Urothelium cell line (cell line): ENCODE measurements around the gene PHACTR4.
A peak's percentile ranks its signal among the peaks of the same experiment; 100 is the strongest.
"Not testable (repeated sequence)": the region's sequence is repeated elsewhere in the genome, so short reads cannot be mapped to it uniquely, and the experiment has no call there.

ENCODE experiments used
- DNase-seq: peaks from one replicate; pipeline ENCODE4 v3.0.0; 2011; ENCODE audit warnings: low spot score, mixed read lengths
- FAIRE-seq: peaks from 2 replicates; lab custom pipeline; 2011; peaks lifted over from hg19 to GRCh38; lab: Jason Lieb, UNC

PHACTR4 gene

GRCh38 chr1:28369371-28370238, at the start of gene PHACTR4:
PHACTR4 (plus strand) TSS chr1:28369740; CDS start chr1:28407448, 37,708 bp downstream.
- DNase-seq = peak; percentile 95
- no peak for FAIRE-seq

- no peak for FAIRE-seq
- DNase-seq = no peak
Observed at GRCh38 chr1:28322194-28322593, 47.3 kb upstream of the PHACTR4 start.

GRCh38 chr1:28323720-28324119, 45.8 kb upstream of the PHACTR4 start:
- FAIRE-seq = no peak
- no peak for DNase-seq

GRCh38 chr1:28326515-28326914, 43.0 kb upstream of the PHACTR4 start:
- DNase-seq (no peak), FAIRE-seq (no peak)

GRCh38 chr1:28326984-28327383, 42.6 kb upstream of the PHACTR4 start:
- DNase-seq (no peak), FAIRE-seq (no peak)

- FAIRE-seq = not testable (repeated sequence)
Observed at GRCh38 chr1:28327431-28327830, 42.1 kb upstream of the PHACTR4 start.

GRCh38 chr1:28328228-28328648, 41.3 kb upstream of the PHACTR4 start:
- FAIRE-seq = no peak
- DNase-seq = no peak

More at GRCh38 chr1:28327431-28327830, 42.1 kb upstream of the PHACTR4 start:
- DNase-seq = not testable (repeated sequence)

GRCh38 chr1:28329395-28330153, 40.0 kb upstream of the PHACTR4 start:
- DNase-seq (no peak), FAIRE-seq (no peak)

- no peak for FAIRE-seq
- DNase-seq = no peak
Observed at GRCh38 chr1:28338897-28339296, 30.6 kb upstream of the PHACTR4 start.

GRCh38 chr1:28339551-28339950, 30.0 kb upstream of the PHACTR4 start:
- no peak for DNase-seq
- no peak for FAIRE-seq

- DNase-seq (no peak), FAIRE-seq (no peak)
Observed at GRCh38 chr1:28340221-28340974, 29.1 kb upstream of the PHACTR4 start.

GRCh38 chr1:28341591-28341990, 27.9 kb upstream of the PHACTR4 start:
- peak; percentile 52 for DNase-seq
- FAIRE-seq = peak; percentile 52

GRCh38 chr1:28343405-28343804, 26.1 kb upstream of the PHACTR4 start:
- DNase-seq (peak; percentile 81), FAIRE-seq (peak; percentile 74)

GRCh38 chr1:28353248-28353810, 16.2 kb upstream of the PHACTR4 start:
- FAIRE-seq, DNase-seq: not testable (repeated sequence)

- FAIRE-seq (no peak), DNase-seq (no peak)
Observed at GRCh38 chr1:28354121-28354520, 15.4 kb upstream of the PHACTR4 start.

- FAIRE-seq (no peak), DNase-seq (no peak)
Observed at GRCh38 chr1:28358716-28359115, 10.8 kb upstream of the PHACTR4 start.

- FAIRE-seq (no peak), DNase-seq (peak; percentile 51)
Observed at GRCh38 chr1:28359592-28360239, 9.8 kb upstream of the PHACTR4 start.

GRCh38 chr1:28364888-28365287, 4.7 kb upstream of the PHACTR4 start:
- FAIRE-seq (no peak), DNase-seq (no peak)

- FAIRE-seq = no peak
Observed at GRCh38 chr1:28365864-28366263, 3.7 kb upstream of the PHACTR4 start.

GRCh38 chr1:28368608-28369007, 932 bp upstream of the PHACTR4 start:
- FAIRE-seq, DNase-seq: not testable (repeated sequence)

More at GRCh38 chr1:28365864-28366263, 3.7 kb upstream of the PHACTR4 start:
- DNase-seq = no peak
